CD14-positive monocyte (primary cell): ENCODE measurements around the gene TEDC1. TPM values are rescaled to one million over a fixed set of nuclear protein-coding genes. Genes with fewer than 3 reads are reported as not detected.

Experiments used
- DNase-seq, 3 donors: peaks; one replicate each; pipeline ENCODE4 v3.0.0-alpha.2; 2011 to 2022
- H2AFZ ChIP-seq: 2 replicates; pipeline ENCODE4 v1.6.0; 2012; ENCODE audit warnings: mild to moderate bottlenecking, low read depth, low read length, inconsistent platforms; ENCODE audit not compliant: insufficient read depth, poor library complexity, severe bottlenecking
- H3K27ac ChIP-seq, 2 donors: 1 replicate in 1 of 2; 2 replicates in 1 of 2; pipeline ENCODE4 v1.5.1; 2012 to 2013; ENCODE audit warnings: low read length in 2 of 2, control low read depth in 1 of 2, inconsistent platforms in 1 of 2, low read depth in 1 of 2, mild to moderate bottlenecking in 1 of 2
- H3K27me3 ChIP-seq, 2 donors: one replicate each; pipeline versions ENCODE4 v1.6.0 to v1.6.1; 2011 to 2013; ENCODE audit warnings: low read length in 2 of 2; ENCODE audit not compliant: control insufficient read depth in 2 of 2, insufficient read depth in 2 of 2
- H3K36me3 ChIP-seq, 2 donors: replicated peaks in 1 of 2; 1 replicate in 1 of 2; 2 replicates in 1 of 2; pipeline versions ENCODE4 v1.5.1 to v1.6.1; 2012 to 2013; ENCODE audit warnings: low read length in 2 of 2, control low read depth in 1 of 2, inconsistent platforms in 1 of 2, mild to moderate bottlenecking in 1 of 2; ENCODE audit not compliant: insufficient read depth in 2 of 2, control insufficient read depth in 1 of 2
- H3K4me1 ChIP-seq, 2 donors: 1 replicate in 1 of 2; 2 replicates in 1 of 2; pipeline versions ENCODE4 v1.5.1 to v1.6.1; 2012 to 2013; ENCODE audit warnings: low read length in 2 of 2, control low read depth in 1 of 2, inconsistent platforms in 1 of 2, mild to moderate bottlenecking in 1 of 2, moderate library complexity in 1 of 2; ENCODE audit not compliant: insufficient read depth in 2 of 2, control insufficient read depth in 1 of 2
- H3K4me2 ChIP-seq: replicated peaks from 2 replicates; pipeline ENCODE3; 2012; ENCODE audit warnings: low read length, moderate library complexity, mild to moderate bottlenecking; ENCODE audit not compliant: poor library complexity, severe bottlenecking; ENCODE audit errors: extremely low read depth
- H3K4me3 ChIP-seq, 3 experiments: fragments of 200-600 bp in 1 of 3; sonication (generic) in 1 of 3; replicated peaks in 1 of 3; 1 replicate in 2 of 3; 2 replicates in 1 of 3; pipeline ENCODE4 v1.5.1; 2011 to 2013; ENCODE audit warnings: low read length in 3 of 3, mild to moderate bottlenecking in 3 of 3, control low read depth in 2 of 3, low read depth in 2 of 3, inconsistent platforms in 1 of 3, moderate library complexity in 1 of 3
- H3K79me2 ChIP-seq: 2 replicates; pipeline ENCODE4 v1.6.0; 2012; ENCODE audit warnings: mild to moderate bottlenecking, control low read depth, inconsistent platforms, low read length, moderate library complexity; ENCODE audit not compliant: insufficient read depth
- H3K9ac ChIP-seq: 2 replicates; pipeline ENCODE4 v1.6.0; 2017; ENCODE audit warnings: low read length, mild to moderate bottlenecking; ENCODE audit not compliant: insufficient read depth, poor library complexity, severe bottlenecking
- H3K9me3 ChIP-seq, 2 donors: replicated peaks in 1 of 2; 1 replicate in 1 of 2; 2 replicates in 1 of 2; pipeline versions ENCODE4 v1.5.1 to v1.6.1; 2012 to 2013; ENCODE audit warnings: low read length in 2 of 2, control low read depth in 1 of 2; ENCODE audit not compliant: control insufficient read depth in 1 of 2, insufficient read depth in 1 of 2
- H4K20me1 ChIP-seq: 2 replicates; pipeline ENCODE4 v1.6.0; 2012; ENCODE audit warnings: mild to moderate bottlenecking, low read length, control low read depth, moderate library complexity; ENCODE audit not compliant: insufficient read depth
- H3K27ac Mint-ChIP-seq, 7 donors: one replicate each; pipeline ENCODE4 v1.8.0; 2020; ENCODE audit warnings: mild to moderate bottlenecking in 7 of 7, mixed read lengths in 7 of 7, moderate library complexity in 6 of 7, inconsistent platforms in 2 of 7
- H3K27me3 Mint-ChIP-seq, 3 donors: one replicate each; pipeline ENCODE4 v1.8.0; 2021 to 2022; ENCODE audit warnings: low read depth in 3 of 3, mild to moderate bottlenecking in 3 of 3, mixed read lengths in 3 of 3, moderate library complexity in 3 of 3, inconsistent platforms in 1 of 3
- H3K36me3 Mint-ChIP-seq, 2 donors: one replicate each; pipeline ENCODE4 v1.8.0; 2020; ENCODE audit warnings: mixed read lengths in 2 of 2, inconsistent platforms in 1 of 2, mild to moderate bottlenecking in 1 of 2
- H3K4me1 Mint-ChIP-seq: one replicate; pipeline ENCODE4 v1.8.0; 2020; ENCODE audit warnings: mild to moderate bottlenecking, mixed read lengths
- H3K4me3 Mint-ChIP-seq, 2 donors: one replicate each; pipeline ENCODE4 v1.8.0; 2020; ENCODE audit warnings: mild to moderate bottlenecking in 2 of 2, mixed read lengths in 2 of 2, moderate library complexity in 1 of 2
- H3K9me3 Mint-ChIP-seq, 7 donors: one replicate each; pipeline ENCODE4 v1.8.0; 2020 to 2022; ENCODE audit warnings: mixed read lengths in 7 of 7, mild to moderate bottlenecking in 6 of 7, moderate library complexity in 6 of 7, inconsistent platforms in 2 of 7
- WGBS: methylation state at CpG from one replicate; pipeline ENCODE4 v1.1.5; 2013; ENCODE audit warnings: missing lambda C conversion rate; ENCODE audit not compliant: insufficient coverage; 5-methylcytosine and 5-hydroxymethylcytosine counted together
- intact Hi-C, 2 donors: fragments of 100-400 bp; cut with micrococcal nuclease; formaldehyde crosslinking; loops; one replicate each; pipeline versions ENCODE4 v1.15.0 to v1.15.1; 2023
- polyA plus RNA-seq, 3 donors: library from polyadenylated mRNA; depleted of rRNA in 1 of 3; unstranded in 2 of 3; stranded (reverse) in 1 of 3; fragments of 300-500 nt in 2 of 3; fragments of >200 nt in 1 of 3; fragmentation: Illumina TruSeq in 2 of 3; gene quantifications; 1 replicate in 2 of 3; 2 replicates in 1 of 3; pipeline ENCODE4 v1.2.3, GENCODE V29; 2012 to 2021
- TF ChIP-seq, protein P1 (sequence below): fragments of 200-600 bp; IDR thresholded peaks from one replicate; pipeline ENCODE4 v1.8.0; 2022; ENCODE audit warnings: antibody characterized with exemption, mild to moderate bottlenecking

The TEDC1 gene
- polyA plus RNA-seq, 3 donors = 7.8 to 23.4 (median 9.0) TPM

DNA sequence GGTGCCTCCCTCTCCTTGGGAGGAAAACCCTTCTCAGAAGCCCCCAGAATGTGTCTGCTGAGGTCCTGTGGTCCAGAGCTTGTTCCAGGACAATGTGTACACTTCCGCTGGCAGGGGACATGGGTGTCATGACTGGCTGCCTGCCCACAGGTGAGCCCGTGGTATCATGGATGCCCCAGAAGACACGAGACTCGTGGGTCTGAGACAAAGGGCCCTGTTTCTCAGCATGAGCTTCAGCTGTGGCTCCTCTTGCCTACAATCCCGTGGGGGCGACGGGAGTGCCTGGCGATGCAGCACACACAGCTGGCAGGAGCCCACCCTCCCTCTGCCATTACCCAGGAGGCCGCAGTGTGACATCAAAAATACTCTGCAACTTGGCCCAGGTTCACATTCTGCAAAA, 42.3 kb downstream of the TEDC1 start:
- Histone ChIP-seq H3K36me3 (no peaks in the 10 kb centered on the region), H2AFZ (no peak overlapping the region), H3K79me2 (no peaks in the 10 kb centered on the region), H4K20me1 (no peaks in the 10 kb centered on the region), H3K9me3 (peaks cover 0 to 6% of the 10 kb centered on the region in 2 donors), H3K9ac (no peak overlapping the region), H3K4me2 (no peak overlapping the region), H3K27ac (no peak overlapping the region), H3K4me1 (peaks cover 15 to 17% of the 10 kb centered on the region in 2 donors), H3K27me3 (peaks cover 6 to 20% of the 10 kb centered on the region in 2 donors), H3K4me3 (no peak overlapping the region)
- no peak overlapping the region for H3K4me3 Mint-ChIP-seq
- no peaks in the 10 kb centered on the region for H3K36me3 Mint-ChIP-seq
- H3K4me1 Mint-ChIP-seq = peaks cover 15% of the 10 kb centered on the region
- WGBS = 95% methylated on average over 9 of the region's 9 CpGs
- intact Hi-C loops = no loop called here
- no peak overlapping the region for H3K27ac Mint-ChIP-seq
- H3K9me3 Mint-ChIP-seq = peaks cover 0 to 8% (median 0%) of the 10 kb centered on the region in 7 donors
- TF ChIP-seq, protein P1, sequence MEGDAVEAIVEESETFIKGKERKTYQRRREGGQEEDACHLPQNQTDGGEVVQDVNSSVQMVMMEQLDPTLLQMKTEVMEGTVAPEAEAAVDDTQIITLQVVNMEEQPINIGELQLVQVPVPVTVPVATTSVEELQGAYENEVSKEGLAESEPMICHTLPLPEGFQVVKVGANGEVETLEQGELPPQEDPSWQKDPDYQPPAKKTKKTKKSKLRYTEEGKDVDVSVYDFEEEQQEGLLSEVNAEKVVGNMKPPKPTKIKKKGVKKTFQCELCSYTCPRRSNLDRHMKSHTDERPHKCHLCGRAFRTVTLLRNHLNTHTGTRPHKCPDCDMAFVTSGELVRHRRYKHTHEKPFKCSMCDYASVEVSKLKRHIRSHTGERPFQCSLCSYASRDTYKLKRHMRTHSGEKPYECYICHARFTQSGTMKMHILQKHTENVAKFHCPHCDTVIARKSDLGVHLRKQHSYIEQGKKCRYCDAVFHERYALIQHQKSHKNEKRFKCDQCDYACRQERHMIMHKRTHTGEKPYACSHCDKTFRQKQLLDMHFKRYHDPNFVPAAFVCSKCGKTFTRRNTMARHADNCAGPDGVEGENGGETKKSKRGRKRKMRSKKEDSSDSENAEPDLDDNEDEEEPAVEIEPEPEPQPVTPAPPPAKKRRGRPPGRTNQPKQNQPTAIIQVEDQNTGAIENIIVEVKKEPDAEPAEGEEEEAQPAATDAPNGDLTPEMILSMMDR = no peak
- DNase-seq = no peak
- H3K27me3 Mint-ChIP-seq = peaks cover 21 to 47% (median 42%) of the 10 kb centered on the region in 3 donors

DNA sequence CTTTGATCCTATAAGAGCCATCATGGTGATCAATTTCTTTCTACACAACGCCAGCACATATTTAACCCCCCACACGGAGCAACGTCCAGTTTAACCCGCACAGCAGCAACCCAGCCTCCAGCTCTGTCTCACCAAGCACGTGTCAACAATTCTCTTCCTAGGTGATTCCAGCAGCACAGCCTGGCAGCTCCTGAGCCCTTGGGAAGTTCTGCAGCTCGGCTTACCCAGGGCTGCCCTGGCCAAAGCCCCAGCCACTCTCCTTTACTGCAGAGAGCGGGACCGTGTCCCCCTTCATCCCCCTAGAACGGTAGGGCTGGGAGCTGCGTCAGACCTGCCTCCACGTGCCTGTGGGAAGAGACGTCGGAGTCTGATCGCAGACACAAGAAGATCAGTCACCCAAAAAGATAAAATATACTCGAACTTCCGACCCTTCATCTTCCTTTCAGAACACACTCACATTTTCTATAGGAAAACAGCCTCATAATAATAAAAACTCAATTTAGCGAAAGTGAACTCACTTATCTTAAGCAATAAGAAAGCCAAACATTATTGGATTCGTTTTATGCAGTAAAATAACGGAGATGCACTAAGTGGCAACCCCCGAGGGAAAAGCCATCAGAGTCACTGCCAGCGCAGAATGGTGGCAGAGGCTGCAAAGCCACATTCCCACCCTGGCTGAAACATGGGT, 42.9 kb downstream of the TEDC1 start:
- peaks cover 12% of the 10 kb centered on the region in 2 donors for H3K4me1 ChIP-seq
- H3K36me3 ChIP-seq = no peaks in the 10 kb centered on the region
- H3K4me2 ChIP-seq = no peak overlapping the region
- peaks cover 19 to 46% (median 40%) of the 10 kb centered on the region in 3 donors for H3K27me3 Mint-ChIP-seq
- peaks cover 0 to 5% (median 0%) of the 10 kb centered on the region in 7 donors for H3K9me3 Mint-ChIP-seq
- H3K79me2 ChIP-seq = no peaks in the 10 kb centered on the region
- H3K4me3 ChIP-seq = no peak overlapping the region
- no peak for DNase-seq
- no peaks in the 10 kb centered on the region for H3K36me3 Mint-ChIP-seq
- peaks cover 13% of the 10 kb centered on the region for H3K4me1 Mint-ChIP-seq
- H3K27ac Mint-ChIP-seq = no peak overlapping the region
- H3K4me3 Mint-ChIP-seq = no peak overlapping the region
- H3K27ac ChIP-seq = no peak overlapping the region
- H4K20me1 ChIP-seq = no peaks in the 10 kb centered on the region
- H3K9ac ChIP-seq = no peak overlapping the region
- peaks cover 4 to 17% of the 10 kb centered on the region in 2 donors for H3K27me3 ChIP-seq
- intact Hi-C loops = no loop called here
- H3K9me3 ChIP-seq = peaks cover 0 to 4% of the 10 kb centered on the region in 2 donors
- WGBS = 86% methylated on average over 13 of the region's 21 CpGs
- TF ChIP-seq, protein P1 = no peak
- H2AFZ ChIP-seq = no peak overlapping the region
